Measurements from ENCODE around the gene NABP2. TPM values are rescaled to one million over a fixed set of nuclear protein-coding genes. Genes with fewer than 3 reads are reported as not detected.

Gene NABP2
- total and polyA plus RNA-seq, 10 of the 15 experiments (the other 5 are each of a cell fraction or from before 2014, with no cell fraction given) = 20.7 to 97.9 (median 60.9) TPM

DNA sequence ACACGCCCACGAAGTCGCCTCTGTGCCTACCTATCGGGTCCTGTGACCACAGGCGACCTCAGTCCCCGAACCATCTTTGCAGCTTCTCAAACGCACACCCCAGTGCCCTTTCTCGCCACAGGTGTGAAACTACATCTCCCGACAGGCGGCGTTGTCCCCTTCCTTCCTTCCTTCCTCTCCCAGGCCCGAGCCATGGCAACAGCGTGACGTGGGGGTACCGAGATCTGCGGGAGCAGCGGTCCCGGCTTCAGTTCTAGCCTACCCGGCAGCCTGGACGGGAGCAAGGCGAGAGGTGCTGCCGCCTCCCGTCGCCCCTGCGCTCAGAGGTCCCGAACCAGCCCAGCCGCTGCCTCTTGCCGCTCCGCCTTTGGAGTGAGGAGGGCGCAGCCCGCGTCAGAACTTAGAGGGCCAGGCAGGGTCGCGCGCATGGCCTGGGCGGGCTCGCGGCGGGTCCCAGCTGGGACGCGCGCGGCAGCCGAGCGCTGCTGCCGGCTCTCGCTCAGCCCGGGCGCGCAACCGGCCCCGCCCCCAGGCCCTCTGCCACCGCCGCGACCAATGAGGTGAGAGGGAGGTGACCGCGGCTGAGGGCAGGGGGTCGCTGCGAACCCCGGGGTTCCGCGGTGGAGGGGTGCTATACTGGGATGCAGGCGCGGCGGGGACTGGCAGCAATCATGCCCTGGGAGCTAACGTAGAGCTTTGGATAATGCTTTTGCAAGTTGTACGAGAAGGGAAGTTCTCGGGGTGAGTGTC, 42.7 kb downstream of the NABP2 start, which contains the start of gene COQ10A (continued):
- TF ChIP-seq FOS (IDR thresholded peaks at IDR 0.05; ENCODE audit: borderline replicate concordance, extremely low read depth, insufficient read length) (no peak), HCFC1 (IDR thresholded peaks at IDR 0.05; ENCODE audit: low read length) (peak; percentile 81), PAX8 (IDR thresholded peaks at IDR 0.05) (no peak), POU2F2 (IDR thresholded peaks at IDR 0.05; ENCODE audit: borderline replicate concordance, low read depth, low read length) (no peak), RFX5 (IDR thresholded peaks at IDR 0.05; ENCODE audit: low read depth, low read length) (no peak; the same call in 1 of the 2 replicates), EP300 (IDR thresholded peaks at IDR 0.05; ENCODE audit: borderline replicate concordance in 1 of 2, control insufficient read depth in 1 of 2, low read depth in 2 of 2, low read length in 2 of 2) (no peak), BMI1 (IDR thresholded peaks at IDR 0.05; ENCODE audit: borderline replicate concordance) (peak; percentile 79; the same call in 1 of the 2 replicates), SREBF2 (IDR thresholded peaks at IDR 0.05; ENCODE audit: low read length) (no peak), SIX5 (IDR thresholded peaks at IDR 0.05; ENCODE audit: low read depth, low read length, severe bottlenecking) (peak; percentile 76), EGR1 (IDR thresholded peaks at IDR 0.05; ENCODE audit: borderline replicate concordance in 1 of 2, low read depth in 2 of 2, low read length in 2 of 2) (0 out of 3 replicates have a peak, but pooled peaks of 1 of the 2 experiments have one; percentile 11), BCL11A (IDR thresholded peaks at IDR 0.05; ENCODE audit: low read depth, low read length) (no peak), STAT1 (conservative IDR thresholded peaks at IDR 0.05) (no peak), SMARCA5 (IDR thresholded peaks at IDR 0.05) (peak; percentile 73; the same call in 1 of the 2 replicates)
- TF ChIP-seq, protein P1, sequence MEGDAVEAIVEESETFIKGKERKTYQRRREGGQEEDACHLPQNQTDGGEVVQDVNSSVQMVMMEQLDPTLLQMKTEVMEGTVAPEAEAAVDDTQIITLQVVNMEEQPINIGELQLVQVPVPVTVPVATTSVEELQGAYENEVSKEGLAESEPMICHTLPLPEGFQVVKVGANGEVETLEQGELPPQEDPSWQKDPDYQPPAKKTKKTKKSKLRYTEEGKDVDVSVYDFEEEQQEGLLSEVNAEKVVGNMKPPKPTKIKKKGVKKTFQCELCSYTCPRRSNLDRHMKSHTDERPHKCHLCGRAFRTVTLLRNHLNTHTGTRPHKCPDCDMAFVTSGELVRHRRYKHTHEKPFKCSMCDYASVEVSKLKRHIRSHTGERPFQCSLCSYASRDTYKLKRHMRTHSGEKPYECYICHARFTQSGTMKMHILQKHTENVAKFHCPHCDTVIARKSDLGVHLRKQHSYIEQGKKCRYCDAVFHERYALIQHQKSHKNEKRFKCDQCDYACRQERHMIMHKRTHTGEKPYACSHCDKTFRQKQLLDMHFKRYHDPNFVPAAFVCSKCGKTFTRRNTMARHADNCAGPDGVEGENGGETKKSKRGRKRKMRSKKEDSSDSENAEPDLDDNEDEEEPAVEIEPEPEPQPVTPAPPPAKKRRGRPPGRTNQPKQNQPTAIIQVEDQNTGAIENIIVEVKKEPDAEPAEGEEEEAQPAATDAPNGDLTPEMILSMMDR (IDR thresholded peaks at IDR 0.05 in 2 of 3, conservative IDR thresholded peaks at IDR 0.05 in 1 of 3; ENCODE audit: control insufficient read depth in 2 of 3, extremely low read depth in 1 of 3, insufficient read depth in 1 of 3, low read depth in 3 of 3, low read length in 3 of 3) = peak; percentile 53 to 62 (median 62)
- TF ChIP-seq, protein P2, sequence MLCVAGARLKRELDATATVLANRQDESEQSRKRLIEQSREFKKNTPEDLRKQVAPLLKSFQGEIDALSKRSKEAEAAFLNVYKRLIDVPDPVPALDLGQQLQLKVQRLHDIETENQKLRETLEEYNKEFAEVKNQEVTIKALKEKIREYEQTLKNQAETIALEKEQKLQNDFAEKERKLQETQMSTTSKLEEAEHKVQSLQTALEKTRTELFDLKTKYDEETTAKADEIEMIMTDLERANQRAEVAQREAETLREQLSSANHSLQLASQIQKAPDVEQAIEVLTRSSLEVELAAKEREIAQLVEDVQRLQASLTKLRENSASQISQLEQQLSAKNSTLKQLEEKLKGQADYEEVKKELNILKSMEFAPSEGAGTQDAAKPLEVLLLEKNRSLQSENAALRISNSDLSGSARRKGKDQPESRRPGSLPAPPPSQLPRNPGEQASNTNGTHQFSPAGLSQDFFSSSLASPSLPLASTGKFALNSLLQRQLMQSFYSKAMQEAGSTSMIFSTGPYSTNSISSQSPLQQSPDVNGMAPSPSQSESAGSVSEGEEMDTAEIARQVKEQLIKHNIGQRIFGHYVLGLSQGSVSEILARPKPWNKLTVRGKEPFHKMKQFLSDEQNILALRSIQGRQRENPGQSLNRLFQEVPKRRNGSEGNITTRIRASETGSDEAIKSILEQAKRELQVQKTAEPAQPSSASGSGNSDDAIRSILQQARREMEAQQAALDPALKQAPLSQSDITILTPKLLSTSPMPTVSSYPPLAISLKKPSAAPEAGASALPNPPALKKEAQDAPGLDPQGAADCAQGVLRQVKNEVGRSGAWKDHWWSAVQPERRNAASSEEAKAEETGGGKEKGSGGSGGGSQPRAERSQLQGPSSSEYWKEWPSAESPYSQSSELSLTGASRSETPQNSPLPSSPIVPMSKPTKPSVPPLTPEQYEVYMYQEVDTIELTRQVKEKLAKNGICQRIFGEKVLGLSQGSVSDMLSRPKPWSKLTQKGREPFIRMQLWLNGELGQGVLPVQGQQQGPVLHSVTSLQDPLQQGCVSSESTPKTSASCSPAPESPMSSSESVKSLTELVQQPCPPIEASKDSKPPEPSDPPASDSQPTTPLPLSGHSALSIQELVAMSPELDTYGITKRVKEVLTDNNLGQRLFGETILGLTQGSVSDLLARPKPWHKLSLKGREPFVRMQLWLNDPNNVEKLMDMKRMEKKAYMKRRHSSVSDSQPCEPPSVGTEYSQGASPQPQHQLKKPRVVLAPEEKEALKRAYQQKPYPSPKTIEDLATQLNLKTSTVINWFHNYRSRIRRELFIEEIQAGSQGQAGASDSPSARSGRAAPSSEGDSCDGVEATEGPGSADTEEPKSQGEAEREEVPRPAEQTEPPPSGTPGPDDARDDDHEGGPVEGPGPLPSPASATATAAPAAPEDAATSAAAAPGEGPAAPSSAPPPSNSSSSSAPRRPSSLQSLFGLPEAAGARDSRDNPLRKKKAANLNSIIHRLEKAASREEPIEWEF (IDR thresholded peaks at IDR 0.05; ENCODE audit: insufficient replicate concordance, low read depth, low read length) = no peak
- TF ChIP-seq, protein P3, sequence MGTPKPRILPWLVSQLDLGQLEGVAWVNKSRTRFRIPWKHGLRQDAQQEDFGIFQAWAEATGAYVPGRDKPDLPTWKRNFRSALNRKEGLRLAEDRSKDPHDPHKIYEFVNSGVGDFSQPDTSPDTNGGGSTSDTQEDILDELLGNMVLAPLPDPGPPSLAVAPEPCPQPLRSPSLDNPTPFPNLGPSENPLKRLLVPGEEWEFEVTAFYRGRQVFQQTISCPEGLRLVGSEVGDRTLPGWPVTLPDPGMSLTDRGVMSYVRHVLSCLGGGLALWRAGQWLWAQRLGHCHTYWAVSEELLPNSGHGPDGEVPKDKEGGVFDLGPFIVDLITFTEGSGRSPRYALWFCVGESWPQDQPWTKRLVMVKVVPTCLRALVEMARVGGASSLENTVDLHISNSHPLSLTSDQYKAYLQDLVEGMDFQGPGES (IDR thresholded peaks at IDR 0.05) = no peak; the same call in 1 of the 2 replicates

All from GM12878 (cell line).